Nephron progenitor cell (in vitro differentiated cells): ENCODE data around the gene TCERG1.

Experiments used
- DNase-seq: peaks from one replicate; pipeline ENCODE4 v3.0.0; 2021
- H3K27ac Mint-ChIP-seq: 2 replicates; pipeline ENCODE4 v1.8.0; 2021; ENCODE audit warnings: mild to moderate bottlenecking, moderate library complexity, mixed read lengths
- H3K27me3 Mint-ChIP-seq: 2 replicates; pipeline ENCODE4 v1.8.0; 2021; ENCODE audit warnings: mild to moderate bottlenecking, low read depth, mixed read lengths; ENCODE audit not compliant: poor library complexity
- H3K36me3 Mint-ChIP-seq: 2 replicates; pipeline ENCODE4 v1.8.0; 2021; ENCODE audit warnings: low read depth, mixed read lengths
- H3K4me1 Mint-ChIP-seq: 2 replicates; pipeline ENCODE4 v1.8.0; 2021; ENCODE audit warnings: mixed read lengths
- H3K4me3 Mint-ChIP-seq: 2 replicates; pipeline ENCODE4 v1.8.0; 2021; ENCODE audit warnings: mild to moderate bottlenecking, moderate library complexity, mixed read lengths
- H3K9me3 Mint-ChIP-seq: 2 replicates; pipeline ENCODE4 v1.8.0; 2021; ENCODE audit warnings: mild to moderate bottlenecking, moderate library complexity, mixed read lengths
- TF ChIP-seq, protein P1 (sequence below): fragments of 200-600 bp; sonication (generic); IDR thresholded peaks from 2 replicates; pipeline ENCODE4 v1.5.0; 2021; ENCODE audit warnings: antibody characterized with exemption

TCERG1 gene

DNA sequence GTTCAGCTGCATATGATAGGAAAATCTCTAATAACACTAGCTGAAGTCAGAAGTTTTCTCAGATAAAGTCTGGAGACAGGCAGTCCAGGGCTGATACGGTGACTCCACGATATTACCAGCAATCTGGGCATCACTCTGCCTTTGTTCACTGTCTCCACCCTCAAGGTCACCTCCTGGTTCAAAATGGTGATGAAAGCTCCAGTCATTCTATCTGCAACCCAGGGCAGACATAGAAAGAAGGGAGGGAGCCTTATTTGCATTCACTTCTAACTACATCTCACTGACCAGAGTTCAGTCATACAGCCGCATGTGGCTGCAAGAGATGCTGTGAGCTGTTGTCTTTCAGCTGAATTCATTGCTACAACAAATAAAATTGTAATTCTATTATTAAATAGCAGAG is 91.3 kb downstream of the TCERG1 start:
- TF ChIP-seq, protein P1, sequence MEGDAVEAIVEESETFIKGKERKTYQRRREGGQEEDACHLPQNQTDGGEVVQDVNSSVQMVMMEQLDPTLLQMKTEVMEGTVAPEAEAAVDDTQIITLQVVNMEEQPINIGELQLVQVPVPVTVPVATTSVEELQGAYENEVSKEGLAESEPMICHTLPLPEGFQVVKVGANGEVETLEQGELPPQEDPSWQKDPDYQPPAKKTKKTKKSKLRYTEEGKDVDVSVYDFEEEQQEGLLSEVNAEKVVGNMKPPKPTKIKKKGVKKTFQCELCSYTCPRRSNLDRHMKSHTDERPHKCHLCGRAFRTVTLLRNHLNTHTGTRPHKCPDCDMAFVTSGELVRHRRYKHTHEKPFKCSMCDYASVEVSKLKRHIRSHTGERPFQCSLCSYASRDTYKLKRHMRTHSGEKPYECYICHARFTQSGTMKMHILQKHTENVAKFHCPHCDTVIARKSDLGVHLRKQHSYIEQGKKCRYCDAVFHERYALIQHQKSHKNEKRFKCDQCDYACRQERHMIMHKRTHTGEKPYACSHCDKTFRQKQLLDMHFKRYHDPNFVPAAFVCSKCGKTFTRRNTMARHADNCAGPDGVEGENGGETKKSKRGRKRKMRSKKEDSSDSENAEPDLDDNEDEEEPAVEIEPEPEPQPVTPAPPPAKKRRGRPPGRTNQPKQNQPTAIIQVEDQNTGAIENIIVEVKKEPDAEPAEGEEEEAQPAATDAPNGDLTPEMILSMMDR, result no peak
- Mint-ChIP-seq H3K4me3 (no peak overlapping the region), H3K27ac (no peak overlapping the region), H3K27me3 (peaks cover 9% of the 10 kb centered on the region), H3K9me3 (no peaks in the 10 kb centered on the region), H3K36me3 (no peaks in the 10 kb centered on the region), H3K4me1 (peaks cover 1% of the 10 kb centered on the region)
- DNase-seq, result no peak

DNA sequence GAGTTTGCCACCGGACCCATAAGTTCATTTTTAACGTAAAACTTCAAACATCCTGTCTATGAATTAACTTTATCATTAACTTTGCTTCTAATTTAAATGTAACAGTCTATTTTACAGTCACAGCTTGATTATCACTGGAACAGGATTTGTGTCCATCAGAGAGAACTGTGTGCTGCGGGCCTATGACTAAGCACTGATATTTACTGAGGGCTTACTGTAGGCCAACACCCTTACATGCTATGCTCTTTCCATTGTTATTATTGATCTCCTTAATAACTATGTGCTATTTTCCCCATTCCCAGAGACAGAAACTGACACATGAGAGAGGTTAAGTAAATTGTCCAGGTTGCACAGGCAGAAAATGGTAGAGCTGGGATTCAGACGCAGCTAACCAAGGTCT is 92.8 kb downstream of the TCERG1 start:
- Mint-ChIP-seq H3K9me3 (no peaks in the 10 kb centered on the region), H3K27me3 (peaks cover 9% of the 10 kb centered on the region), H3K27ac (no peak overlapping the region), H3K4me1 (no peaks in the 10 kb centered on the region), H3K4me3 (no peak overlapping the region), H3K36me3 (no peaks in the 10 kb centered on the region)
- no peak for DNase-seq
- TF ChIP-seq, protein P1, result no peak

DNA sequence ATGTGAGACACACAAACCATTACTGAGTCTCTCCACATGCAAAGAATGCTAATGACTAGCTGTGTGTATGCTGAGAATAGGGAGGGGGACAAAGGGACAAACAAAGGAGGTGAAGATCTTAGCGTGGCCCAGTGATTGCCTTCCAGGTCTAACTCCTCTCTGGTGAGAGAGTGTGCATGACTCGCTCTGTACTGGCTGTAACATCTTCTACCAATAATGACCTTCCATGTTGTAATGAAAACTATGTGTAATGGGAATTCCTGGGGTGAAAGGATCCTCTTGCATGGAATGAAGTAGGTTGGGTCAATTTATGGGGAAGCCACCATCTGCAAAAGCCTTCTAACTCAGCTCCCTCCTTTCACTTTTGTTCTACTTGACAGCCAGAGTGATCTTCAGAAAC is 93.3 kb downstream of the TCERG1 start:
- no peak for DNase-seq
- TF ChIP-seq, protein P1, result no peak

DNA sequence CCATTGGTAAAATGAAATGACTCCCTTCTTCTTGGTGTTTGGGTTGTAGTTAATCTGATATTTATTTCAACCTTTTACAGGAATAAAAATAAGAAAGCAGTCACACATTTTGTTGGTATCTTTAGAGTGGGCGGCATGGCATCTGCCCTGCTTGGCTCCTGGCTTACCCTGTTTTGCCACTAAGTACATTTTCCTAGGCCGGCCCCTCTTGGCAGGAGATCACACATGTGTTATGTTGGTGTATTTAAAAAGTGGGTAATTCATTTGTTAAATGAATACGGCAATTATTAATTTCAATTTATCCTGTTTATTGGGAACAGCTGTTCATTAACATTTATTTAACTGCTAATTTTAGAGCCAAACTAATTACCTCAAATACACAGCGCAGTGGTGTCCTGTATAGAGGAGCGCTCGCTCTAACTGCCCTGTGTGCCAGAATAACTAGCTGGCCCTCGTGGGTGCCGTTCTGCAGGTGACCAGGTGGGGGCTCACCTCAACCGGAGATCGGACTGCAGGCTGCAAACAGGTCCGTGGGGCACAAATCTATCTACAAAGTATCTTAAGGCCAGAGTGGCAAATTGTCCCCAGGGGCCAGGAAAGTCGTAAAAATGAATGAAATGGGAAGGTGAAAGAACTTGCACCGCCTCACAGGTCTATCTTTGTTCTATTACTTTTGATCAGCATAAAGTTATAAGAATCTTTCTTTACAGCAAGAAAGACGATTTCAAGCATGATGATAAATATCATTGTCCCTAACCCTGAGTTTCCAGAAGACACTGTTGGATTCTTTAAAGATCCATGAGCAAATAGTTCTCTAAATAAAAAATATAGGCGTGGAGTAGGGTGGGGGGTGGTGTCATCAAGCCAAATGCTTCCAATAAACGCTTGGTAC is 95.1 kb downstream of the TCERG1 start:
- H3K4me1 Mint-ChIP-seq, result no peaks in the 10 kb centered on the region
- no peaks in the 10 kb centered on the region for H3K36me3 Mint-ChIP-seq
- TF ChIP-seq, protein P1, result peak; percentile 91
- no peak overlapping the region for H3K4me3 Mint-ChIP-seq
- H3K27me3 Mint-ChIP-seq, result peaks cover 17% of the 10 kb centered on the region
- no peaks in the 10 kb centered on the region for H3K9me3 Mint-ChIP-seq
- no peak overlapping the region for H3K27ac Mint-ChIP-seq
- peak; percentile 85 for DNase-seq

More for the DNA sequence above, 93.3 kb downstream of the TCERG1 start:
- H3K27me3 Mint-ChIP-seq, result peaks cover 9% of the 10 kb centered on the region
- H3K27ac Mint-ChIP-seq, result no peak overlapping the region
- no peaks in the 10 kb centered on the region for H3K4me1 Mint-ChIP-seq
- no peaks in the 10 kb centered on the region for H3K9me3 Mint-ChIP-seq
- H3K4me3 Mint-ChIP-seq, result no peak overlapping the region
- H3K36me3 Mint-ChIP-seq, result no peaks in the 10 kb centered on the region

DNA sequence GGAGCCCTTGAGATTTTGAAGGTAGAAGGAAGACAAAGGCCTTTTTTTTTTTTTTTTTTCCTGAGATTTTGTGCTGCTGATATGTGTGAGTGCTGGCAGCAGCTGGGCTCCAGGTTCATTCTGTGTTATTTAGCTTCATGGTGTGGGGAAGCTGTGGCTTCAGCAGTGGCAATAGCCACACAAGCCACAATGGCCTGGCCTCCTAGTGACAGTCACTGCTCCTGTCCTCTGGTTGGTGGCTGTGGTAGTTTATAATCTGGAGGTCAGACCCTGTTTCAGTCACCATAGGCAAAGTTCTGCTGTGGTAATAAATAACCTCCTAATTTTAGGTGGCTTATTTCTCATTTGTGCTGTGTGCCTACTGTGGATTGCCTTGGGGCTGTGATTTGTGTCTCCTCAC is 97.1 kb downstream of the TCERG1 start:
- H3K27ac Mint-ChIP-seq, result no peak overlapping the region
- peaks cover 18% of the 10 kb centered on the region for H3K27me3 Mint-ChIP-seq
- no peaks in the 10 kb centered on the region for H3K9me3 Mint-ChIP-seq
- no peaks in the 10 kb centered on the region for H3K4me1 Mint-ChIP-seq
- TF ChIP-seq, protein P1, result no peak
- H3K36me3 Mint-ChIP-seq, result no peaks in the 10 kb centered on the region
- H3K4me3 Mint-ChIP-seq, result no peak overlapping the region
- no peak for DNase-seq
